GM23338 (cell line): ENCODE data around the gene SURF1.

Experiments used
- CREB1 ChIP-seq: fragments of 250-450 bp; sonication (Bioruptor Pico); IDR thresholded peaks from 2 replicates; pipeline ENCODE4 v1.5.0; 2020; ENCODE audit warnings: low read depth, mild to moderate bottlenecking, moderate library complexity
- EZH2 ChIP-seq: fragments of 200-600 bp; sonication (generic); IDR thresholded peaks from one replicate; pipeline ENCODE4 v1.8.0; 2017; ENCODE audit warnings: antibody characterized with exemption, mild to moderate bottlenecking, low read depth; ENCODE audit not compliant: unreplicated experiment
- EZH2phosphoT487 ChIP-seq: fragments of 200-600 bp; sonication (generic); IDR thresholded peaks from one replicate; pipeline ENCODE4 v1.8.1; 2018; ENCODE audit warnings: antibody characterized with exemption; ENCODE audit not compliant: unreplicated experiment
- JUNB ChIP-seq: IDR thresholded peaks from one replicate; pipeline ENCODE4 v1.6.1; 2016; ENCODE audit warnings: antibody characterized with exemption; ENCODE audit not compliant: unreplicated experiment
- NANOG ChIP-seq: IDR thresholded peaks from 2 replicates; pipeline ENCODE4 v1.6.1; 2016; ENCODE audit warnings: antibody characterized with exemption, borderline replicate concordance
- POLR2AphosphoS5 ChIP-seq: IDR thresholded peaks from 2 replicates; pipeline ENCODE4 v1.6.1; 2016; ENCODE audit warnings: antibody characterized with exemption, low read depth
- ZNF114 ChIP-seq: fragments of 250-450 bp; sonication (Bioruptor Pico); IDR thresholded peaks from 2 replicates; pipeline ENCODE4 v1.5.0; 2020; ENCODE audit warnings: mild to moderate bottlenecking, moderate library complexity
- TF ChIP-seq, protein P1 (sequence below), 2 experiments: fragments of 200-600 bp in 1 of 2; sonication (generic) in 1 of 2; conservative IDR thresholded peaks; 2 replicates each; pipeline versions ENCODE4 v1.5.1 to v1.6.1; 2016 to 2017; ENCODE audit warnings: antibody characterized with exemption in 2 of 2, low read depth in 2 of 2, mild to moderate bottlenecking in 2 of 2, moderate library complexity in 1 of 2
- TF ChIP-seq, protein P2 (sequence below): IDR thresholded peaks from one replicate; pipeline ENCODE4 v1.6.1; 2018; ENCODE audit warnings: antibody characterized with exemption; ENCODE audit not compliant: unreplicated experiment
- TF ChIP-seq, protein P3 (sequence below): IDR thresholded peaks from 2 replicates; pipeline ENCODE4 v1.6.1; 2016; ENCODE audit warnings: antibody characterized with exemption

DNA sequence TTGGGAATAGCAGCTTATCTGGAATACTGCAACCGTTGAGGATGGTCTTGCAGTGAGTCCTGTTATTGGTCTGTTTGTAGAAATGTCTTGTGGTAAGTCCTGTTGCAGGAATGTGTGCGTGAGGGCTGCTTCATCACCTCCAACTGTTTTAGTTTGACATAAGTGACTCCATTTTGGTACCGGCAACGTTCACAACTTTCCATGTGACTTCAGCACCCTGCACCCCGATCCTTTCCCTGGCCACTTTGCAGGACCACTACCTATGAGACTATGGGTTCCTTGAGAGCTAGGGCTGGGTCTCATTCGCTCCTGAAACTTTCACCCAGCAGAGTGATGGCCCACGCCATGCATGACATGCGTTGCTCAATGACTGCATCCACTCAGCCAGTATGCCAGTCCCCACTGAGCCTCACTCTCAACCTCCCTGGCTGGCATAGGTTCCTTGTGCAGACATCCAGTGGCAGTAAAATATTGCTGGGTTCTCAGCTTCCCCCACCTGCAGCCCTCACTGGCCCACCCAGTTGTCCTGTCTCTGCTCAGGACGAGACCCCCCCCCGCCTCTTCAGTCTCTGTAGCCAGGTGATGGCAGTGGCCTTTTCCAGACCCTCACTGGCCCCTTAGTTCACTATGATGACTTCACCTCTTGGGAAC lies 28.3 kb downstream of the SURF1 start:
- TF ChIP-seq, protein P1, sequence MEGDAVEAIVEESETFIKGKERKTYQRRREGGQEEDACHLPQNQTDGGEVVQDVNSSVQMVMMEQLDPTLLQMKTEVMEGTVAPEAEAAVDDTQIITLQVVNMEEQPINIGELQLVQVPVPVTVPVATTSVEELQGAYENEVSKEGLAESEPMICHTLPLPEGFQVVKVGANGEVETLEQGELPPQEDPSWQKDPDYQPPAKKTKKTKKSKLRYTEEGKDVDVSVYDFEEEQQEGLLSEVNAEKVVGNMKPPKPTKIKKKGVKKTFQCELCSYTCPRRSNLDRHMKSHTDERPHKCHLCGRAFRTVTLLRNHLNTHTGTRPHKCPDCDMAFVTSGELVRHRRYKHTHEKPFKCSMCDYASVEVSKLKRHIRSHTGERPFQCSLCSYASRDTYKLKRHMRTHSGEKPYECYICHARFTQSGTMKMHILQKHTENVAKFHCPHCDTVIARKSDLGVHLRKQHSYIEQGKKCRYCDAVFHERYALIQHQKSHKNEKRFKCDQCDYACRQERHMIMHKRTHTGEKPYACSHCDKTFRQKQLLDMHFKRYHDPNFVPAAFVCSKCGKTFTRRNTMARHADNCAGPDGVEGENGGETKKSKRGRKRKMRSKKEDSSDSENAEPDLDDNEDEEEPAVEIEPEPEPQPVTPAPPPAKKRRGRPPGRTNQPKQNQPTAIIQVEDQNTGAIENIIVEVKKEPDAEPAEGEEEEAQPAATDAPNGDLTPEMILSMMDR (conservative IDR thresholded peaks at IDR 0.05; ENCODE audit: low read depth in 2 of 2): no peak
- TF ChIP-seq EZH2: no peak
- no peak for TF ChIP-seq EZH2phosphoT487
- no peak for TF ChIP-seq POLR2AphosphoS5
- TF ChIP-seq ZNF114 (CRISPR knock-in tag): no peak
- no peak for TF ChIP-seq JUNB
- no peak for TF ChIP-seq NANOG
- TF ChIP-seq CREB1: no peak
- TF ChIP-seq, protein P2, sequence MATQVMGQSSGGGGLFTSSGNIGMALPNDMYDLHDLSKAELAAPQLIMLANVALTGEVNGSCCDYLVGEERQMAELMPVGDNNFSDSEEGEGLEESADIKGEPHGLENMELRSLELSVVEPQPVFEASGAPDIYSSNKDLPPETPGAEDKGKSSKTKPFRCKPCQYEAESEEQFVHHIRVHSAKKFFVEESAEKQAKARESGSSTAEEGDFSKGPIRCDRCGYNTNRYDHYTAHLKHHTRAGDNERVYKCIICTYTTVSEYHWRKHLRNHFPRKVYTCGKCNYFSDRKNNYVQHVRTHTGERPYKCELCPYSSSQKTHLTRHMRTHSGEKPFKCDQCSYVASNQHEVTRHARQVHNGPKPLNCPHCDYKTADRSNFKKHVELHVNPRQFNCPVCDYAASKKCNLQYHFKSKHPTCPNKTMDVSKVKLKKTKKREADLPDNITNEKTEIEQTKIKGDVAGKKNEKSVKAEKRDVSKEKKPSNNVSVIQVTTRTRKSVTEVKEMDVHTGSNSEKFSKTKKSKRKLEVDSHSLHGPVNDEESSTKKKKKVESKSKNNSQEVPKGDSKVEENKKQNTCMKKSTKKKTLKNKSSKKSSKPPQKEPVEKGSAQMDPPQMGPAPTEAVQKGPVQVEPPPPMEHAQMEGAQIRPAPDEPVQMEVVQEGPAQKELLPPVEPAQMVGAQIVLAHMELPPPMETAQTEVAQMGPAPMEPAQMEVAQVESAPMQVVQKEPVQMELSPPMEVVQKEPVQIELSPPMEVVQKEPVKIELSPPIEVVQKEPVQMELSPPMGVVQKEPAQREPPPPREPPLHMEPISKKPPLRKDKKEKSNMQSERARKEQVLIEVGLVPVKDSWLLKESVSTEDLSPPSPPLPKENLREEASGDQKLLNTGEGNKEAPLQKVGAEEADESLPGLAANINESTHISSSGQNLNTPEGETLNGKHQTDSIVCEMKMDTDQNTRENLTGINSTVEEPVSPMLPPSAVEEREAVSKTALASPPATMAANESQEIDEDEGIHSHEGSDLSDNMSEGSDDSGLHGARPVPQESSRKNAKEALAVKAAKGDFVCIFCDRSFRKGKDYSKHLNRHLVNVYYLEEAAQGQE: no peak
- TF ChIP-seq, protein P3, sequence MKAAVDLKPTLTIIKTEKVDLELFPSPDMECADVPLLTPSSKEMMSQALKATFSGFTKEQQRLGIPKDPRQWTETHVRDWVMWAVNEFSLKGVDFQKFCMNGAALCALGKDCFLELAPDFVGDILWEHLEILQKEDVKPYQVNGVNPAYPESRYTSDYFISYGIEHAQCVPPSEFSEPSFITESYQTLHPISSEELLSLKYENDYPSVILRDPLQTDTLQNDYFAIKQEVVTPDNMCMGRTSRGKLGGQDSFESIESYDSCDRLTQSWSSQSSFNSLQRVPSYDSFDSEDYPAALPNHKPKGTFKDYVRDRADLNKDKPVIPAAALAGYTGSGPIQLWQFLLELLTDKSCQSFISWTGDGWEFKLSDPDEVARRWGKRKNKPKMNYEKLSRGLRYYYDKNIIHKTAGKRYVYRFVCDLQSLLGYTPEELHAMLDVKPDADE: no peak
